ENCODE results near the gene GFI1.
"Not testable (repeated sequence)": the region's sequence is repeated elsewhere in the genome, so short reads cannot be mapped to it uniquely, and the experiment has no call there.

Gene GFI1

DNA sequence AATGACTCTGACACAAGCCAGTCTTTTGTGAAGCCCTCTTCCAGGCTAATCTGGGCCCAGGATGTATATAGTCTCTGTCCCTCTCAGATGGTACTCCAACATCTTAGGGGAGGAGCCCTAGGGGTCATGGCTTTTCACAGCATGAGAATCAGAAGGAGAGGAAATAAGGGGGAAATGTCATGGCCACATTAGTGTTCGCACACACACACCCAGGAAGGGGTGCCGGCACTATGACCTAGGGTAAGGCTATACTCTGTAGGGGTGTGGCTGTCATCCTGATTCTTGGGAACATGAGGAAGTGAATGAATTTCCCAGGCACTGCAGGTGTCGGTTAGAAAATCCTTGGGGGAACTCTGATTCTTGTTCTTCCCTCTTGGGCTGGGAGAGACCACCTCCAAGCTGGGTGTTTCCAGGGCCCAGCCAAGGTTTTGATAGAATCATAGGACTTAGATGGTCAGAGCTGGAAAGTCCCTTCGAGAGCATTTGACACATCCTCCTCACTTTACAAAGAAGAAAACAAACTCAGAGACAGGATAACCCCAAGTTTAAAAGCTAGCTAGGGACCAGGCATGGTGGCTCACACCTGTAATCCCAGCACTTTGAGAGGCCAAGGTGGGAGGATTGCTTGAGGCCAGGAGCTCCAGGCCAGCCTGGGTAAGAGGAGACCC lies 22.0 kb downstream of the GFI1 start:
- no peak for DNase-seq

DNA sequence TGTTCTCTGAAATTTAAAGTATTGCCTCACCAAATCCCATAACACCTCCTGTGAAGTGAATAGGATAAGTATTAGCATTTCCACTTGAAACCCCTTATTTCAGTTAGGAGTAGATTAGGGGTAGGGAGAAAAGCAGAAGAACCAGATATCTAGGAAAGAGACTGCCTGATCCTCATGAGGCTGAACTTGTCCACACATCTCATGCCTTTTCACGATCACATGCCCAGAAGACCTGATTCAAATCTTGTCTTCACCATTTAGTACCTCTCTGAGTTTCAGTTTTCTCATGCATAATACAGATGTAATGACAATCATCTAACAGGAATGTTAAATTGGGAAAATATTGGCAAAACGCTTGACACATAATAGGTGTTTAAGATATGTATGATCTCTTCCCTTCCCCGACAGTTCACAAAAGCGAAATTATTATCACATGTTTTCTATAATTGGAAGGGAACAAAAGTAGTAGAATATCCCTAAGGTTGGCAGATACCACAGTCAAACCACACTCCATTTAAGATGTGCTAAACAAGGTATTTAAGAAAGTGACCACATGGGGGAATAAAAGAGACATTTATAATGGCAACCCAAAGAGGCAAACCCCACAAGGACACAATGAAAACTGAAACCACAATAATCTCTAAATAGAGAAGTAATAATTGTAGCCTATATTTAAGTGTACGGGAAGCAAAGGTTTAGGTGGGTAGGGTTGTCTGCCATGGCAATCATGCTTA lies 25.2 kb downstream of the GFI1 start:
- peak; percentile 46 to 67 for DNase-seq

DNA sequence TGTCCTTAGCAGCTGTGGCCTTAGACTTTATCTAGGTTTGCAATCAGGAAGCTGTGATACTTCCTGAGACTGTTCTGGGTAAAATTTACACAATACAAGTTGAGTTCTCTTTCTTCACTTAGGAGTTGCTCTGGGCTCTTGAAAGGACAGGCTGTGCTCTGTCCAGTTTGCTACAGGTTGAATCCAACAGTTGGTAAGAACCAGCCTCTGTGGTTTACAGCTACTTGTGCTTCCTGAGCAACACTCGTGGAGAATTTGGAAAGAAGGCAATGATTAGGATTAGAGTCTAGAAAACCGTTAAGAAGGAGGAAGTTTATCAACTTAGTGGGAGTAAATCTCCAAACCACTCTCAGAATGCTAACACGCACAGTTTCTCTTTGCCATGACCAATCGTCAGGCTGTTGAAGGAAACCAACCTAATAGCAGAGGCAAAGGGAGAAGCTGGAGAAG lies 26.8 kb downstream of the GFI1 start:
- DNase-seq: peak; percentile 91 to 97

DNA sequence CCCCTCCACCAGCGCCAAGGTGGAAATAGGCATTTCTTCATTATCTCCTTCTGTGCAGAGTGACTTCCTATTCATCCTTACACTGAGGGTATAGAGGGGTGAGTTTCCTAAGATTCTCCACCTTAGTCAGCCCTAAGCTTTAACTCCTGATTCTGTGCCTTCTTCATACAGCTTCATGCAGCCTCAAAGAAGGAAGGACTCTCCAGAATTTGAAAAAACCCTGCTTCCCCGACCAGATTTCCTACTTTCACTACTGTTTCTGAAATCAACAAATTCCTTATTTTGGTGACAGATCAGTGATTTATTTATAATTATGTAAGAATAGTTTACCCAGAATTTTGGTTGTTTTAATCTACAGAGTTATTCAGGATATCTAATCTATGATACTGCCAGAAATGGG lies 28.6 kb downstream of the GFI1 start:
- peak; percentile 48 to 51 for DNase-seq

DNA sequence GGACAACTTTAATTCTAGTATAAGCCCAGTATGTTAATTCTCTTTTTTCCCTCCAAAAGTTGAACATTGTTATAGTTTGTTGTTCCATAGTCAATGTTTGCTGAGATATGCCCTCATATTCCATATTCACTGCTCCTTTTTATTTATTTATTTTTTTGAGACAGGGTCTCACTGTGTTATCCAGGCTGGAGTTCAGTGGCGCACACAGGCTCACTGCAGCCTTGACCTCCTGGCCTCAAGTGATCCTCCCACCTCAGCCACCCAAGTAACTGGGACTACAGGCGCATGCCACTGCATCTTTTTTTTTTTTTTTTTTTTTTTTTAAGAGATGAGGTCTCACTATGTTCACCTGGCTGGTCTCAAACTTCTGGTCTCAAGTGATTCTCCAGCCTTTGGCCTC lies 38.7 kb downstream of the GFI1 start:
- no peak for DNase-seq

DNA sequence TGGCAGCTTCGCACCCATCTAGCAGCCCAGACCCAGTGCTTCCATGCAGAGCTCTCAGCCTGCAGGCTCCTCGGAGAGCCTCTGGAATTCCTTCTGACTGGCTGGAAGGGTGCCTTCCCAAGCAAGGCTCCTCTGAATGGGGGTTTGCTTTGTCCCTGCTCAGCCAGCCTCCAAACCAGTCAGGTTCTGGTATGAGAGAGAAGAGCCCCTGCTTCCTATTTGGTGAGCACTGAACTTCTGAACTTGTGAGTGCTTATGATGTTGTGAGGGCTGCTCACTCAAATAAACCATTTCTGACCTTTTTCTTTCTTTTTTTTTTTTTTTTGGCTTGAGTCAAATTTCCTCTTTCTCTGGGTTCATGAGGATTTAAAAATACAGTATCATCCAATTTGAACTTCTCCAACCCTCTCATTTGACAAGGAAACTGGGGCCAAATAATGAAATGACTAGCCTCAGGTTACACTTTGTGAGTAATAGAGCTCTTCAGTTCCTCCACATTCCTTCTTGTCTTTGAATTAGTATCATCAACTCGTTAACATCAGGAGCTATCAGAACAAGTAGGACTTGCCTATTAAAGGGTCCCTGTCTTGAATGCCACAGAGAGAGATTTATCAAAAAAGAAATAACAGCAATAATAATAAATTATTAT lies 39.6 kb downstream of the GFI1 start:
- peak; percentile 36 to 55 for DNase-seq

DNA sequence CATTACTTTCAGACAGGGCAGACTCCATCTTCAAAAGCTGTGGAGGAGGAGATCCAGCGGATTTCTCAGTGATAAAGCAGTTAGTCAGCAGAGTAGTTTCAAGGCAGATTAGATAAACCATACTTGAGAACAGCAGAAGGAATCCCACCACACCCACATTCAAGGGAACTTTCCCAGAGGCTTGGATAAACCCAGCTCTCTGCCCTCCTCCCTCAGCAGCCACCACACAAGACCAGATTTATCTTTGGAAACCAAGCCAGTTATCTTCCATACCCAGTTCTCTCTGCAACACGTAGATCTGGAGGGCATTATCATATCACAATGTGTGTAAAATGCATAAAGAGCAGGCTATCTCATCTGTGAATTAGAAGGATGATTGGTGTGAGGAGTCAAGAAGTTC lies 40.2 kb downstream of the GFI1 start:
- DNase-seq: no peak

DNA sequence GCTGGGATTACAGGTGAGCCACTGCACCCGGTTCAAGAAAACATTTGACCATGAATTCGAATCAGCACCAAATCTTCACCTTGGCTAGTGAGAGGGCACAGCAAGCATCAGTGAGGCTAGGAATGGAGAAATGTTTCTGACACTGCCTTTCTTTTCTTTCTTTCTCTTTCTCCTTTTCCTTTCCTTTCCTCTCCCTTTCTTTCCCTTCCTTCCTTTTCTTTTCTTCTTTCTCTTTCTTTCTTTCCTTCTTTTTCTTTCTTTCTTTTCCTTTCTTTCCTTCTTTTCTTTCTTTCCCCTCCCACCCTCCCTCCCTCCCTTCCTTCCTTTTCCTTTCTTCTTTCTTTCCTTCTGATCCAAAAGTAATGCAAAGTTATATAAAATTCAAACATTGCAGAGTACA lies 40.9 kb downstream of the GFI1 start:
- DNase-seq: no peak

DNA sequence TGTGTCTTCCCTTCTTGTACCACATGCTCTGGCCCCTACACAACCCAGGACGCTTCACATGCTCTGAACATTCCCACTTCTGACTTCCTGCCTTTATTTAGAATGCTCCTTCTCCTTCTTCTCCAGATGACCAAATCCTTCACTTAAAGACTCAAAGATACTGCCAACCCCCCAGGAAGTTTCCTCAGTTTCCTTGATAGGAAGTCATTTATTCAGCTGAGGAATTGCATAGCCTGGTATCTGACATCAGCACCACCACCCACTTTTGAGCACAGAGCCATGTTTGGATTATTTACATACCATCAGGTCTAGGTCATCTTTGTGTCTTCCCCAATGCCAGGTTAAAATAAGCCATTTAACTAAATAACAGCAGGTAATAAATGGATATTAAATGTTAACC lies 42.4 kb downstream of the GFI1 start:
- peak in 1 of 2 donors; percentile 7 for DNase-seq

DNA sequence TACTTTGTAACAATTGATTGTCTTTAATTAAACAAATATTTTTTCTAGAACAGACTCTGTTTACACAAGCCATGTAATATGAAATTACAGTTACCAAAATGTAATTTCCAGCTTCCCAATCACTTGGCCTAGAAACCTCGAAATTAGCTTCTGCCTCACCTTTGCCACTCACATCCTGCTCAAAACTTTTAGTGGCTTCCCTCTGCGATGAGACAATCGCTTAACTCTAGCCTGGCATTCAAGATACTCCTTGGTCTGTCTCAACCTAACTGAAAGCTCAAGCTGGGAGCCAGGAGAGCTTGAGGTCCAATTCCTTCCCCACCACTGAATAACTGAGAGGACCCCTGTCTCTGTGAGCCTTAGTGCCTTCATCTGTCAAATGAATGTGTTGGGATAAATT lies 42.8 kb downstream of the GFI1 start:
- DNase-seq: no peak

DNA sequence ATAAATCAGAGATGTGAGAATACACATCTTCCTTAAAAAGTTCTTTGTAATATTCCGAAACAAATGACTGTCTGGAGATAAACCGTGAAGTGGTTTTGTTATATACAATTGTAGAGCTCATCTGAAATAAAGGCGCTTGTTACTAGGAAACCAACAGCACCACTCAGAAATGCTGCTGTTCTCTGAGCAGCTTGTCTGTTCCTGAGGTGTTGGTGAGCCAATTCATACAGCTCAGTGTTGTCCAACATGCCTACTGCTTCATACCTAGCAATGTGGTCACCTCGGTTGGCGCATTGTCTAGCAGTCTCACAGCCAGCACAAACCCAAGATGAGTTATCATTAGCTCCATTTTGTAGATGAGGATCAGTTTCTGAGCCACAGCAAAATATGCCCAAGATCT lies 44.4 kb downstream of the GFI1 start:
- DNase-seq: no peak

DNA sequence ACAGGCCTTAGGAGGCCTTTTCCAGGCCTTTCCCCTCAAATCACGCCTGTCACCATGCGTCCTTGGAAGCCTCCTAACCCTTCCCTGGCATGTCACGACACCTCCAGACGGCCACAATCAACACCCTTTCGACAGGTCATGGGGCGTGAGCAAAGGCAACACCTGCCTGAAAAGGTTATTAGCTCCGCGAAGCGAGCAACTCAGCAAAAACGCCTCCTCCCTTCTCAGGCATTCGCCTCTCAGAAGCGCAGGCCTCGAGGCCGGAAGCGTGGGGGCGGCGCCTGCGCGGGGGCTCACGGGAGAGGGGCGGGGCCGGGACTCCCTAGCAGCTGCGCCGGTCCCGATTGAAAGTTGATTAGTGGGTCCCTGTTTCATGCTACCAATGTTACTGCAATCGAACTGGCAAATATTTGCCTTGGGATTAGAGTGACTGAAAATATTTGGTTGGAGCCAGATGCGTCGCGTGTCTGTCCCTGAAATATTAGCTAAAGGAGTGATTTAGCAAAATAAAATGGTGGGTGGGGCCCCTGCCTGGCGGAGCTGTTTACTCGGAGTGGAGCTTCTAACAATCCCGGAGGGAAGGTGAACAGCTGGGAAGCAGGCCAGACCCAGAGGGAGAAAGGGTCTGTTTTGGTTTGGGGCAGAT lies 44.9 kb downstream of the GFI1 start:
- no peak for DNase-seq

DNA sequence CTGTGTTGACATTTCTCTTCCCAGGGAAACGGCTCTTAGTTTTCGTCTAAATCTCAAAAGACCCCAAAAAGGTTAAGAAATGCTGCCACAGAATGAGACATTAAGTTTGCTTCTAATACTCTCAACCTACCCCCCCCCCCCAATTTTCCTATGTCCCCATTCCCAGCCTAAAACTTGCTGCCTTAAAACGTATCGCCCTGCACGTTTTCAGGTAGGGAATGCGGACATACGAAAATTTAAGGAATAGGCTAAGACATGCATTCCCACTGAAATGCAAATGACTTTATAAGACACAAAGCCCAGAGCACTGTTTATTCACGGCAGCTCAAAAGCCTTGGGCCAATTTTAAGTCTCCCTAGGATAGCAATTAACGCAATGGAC lies 45.4 kb downstream of the GFI1 start:
- DNase-seq: no peak

DNA sequence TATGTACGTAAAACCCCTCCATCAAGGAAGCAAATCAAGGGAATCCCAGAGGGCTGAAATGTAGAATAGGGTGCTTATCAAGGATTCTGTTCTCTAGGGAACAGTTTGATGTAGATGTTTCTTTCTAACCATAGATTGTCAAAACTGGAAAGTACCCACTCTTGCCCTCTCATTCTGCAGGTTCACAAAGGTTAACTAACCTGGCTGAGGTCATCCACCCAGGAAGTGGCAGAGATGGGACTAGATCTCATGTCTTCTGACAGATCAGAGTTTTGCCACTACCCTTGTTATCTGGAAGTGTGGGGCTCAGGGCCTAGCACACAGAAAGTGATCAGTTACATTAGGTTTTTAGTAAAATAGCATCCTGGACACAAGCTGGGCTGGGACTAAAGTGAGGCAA lies 47.4 kb downstream of the GFI1 start:
- DNase-seq: no peak

DNA sequence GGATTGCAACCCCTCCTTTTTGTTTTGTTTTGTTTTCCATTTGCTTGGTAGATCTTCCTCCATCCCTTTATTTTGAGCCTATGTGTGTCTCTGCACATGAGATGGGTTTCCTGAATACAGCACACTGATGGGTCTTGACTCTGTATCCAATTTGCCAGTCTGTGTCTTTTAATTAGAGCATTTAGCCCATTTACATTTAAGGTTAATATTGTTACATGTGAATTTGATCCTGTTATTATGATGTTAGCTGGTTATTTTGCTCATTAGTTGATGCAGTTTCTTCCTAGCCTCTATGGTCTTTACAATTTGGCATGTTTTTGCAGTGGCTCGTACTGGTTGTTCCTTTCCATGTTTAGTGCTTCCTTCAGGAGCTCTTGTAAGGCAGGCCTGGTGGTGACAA lies 52.2 kb downstream of the GFI1 start:
- DNase-seq: not testable (repeated sequence)

DNA sequence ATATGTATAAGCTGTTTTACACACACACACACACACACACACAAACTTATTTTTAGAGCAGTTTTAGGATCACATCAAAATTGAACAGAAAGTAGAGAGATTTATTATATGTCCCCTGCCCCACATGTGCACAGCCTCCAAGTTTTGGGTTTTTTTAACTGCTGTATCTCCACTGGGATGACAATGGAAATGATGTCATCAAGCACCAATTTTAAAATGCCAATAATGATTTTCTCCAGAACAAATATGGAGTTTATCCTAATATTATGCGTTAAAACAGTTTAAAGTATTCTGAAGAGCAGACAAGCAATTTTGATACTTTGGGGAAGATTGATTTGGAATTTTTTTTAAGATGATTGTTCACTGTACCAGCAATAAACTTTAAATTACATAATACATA lies 56.7 kb downstream of the GFI1 start:
- DNase-seq: no peak

DNA sequence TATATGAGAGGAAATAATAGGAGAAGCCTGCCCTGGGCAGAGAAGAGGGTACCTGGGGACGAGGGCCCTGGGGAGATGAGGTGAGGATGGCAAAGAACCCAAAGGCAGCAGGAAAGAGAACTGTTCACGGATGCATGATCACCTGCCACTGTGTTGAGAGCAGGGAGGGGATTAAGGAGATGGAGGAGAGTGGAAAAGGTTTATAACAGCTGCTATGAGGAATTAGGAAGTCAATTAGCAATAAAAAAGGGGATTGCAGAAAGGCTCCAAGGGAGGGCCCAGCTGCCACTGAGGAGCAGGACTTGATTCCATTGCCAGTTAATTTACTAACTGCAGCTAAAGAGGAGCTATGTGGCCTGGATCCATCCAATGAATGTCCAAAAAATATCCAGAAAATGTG lies 61.1 kb downstream of the GFI1 start:
- no peak for DNase-seq

All from inflammatory macrophage (primary cell).